ENCODE measurements around the gene ISOC2. TPM values are rescaled to one million over a fixed set of nuclear protein-coding genes. Genes with fewer than 3 reads are reported as not detected.

Gene ISOC2
- total RNA-seq, 1 donor from 2014 or later: 36.7 TPM

GRCh38 chr19:55406091-55406825 is 55.2 kb downstream of the ISOC2 start:
- TF ChIP-seq, protein P1, sequence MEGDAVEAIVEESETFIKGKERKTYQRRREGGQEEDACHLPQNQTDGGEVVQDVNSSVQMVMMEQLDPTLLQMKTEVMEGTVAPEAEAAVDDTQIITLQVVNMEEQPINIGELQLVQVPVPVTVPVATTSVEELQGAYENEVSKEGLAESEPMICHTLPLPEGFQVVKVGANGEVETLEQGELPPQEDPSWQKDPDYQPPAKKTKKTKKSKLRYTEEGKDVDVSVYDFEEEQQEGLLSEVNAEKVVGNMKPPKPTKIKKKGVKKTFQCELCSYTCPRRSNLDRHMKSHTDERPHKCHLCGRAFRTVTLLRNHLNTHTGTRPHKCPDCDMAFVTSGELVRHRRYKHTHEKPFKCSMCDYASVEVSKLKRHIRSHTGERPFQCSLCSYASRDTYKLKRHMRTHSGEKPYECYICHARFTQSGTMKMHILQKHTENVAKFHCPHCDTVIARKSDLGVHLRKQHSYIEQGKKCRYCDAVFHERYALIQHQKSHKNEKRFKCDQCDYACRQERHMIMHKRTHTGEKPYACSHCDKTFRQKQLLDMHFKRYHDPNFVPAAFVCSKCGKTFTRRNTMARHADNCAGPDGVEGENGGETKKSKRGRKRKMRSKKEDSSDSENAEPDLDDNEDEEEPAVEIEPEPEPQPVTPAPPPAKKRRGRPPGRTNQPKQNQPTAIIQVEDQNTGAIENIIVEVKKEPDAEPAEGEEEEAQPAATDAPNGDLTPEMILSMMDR (conservative IDR thresholded peaks at IDR 0.05): no peak
- H3K9me3 Mint-ChIP-seq: peaks cover 11% of the 10 kb centered on the region
- peaks cover 33% of the 10 kb centered on the region for H3K4me1 Mint-ChIP-seq
- peak overlapping the region; percentile 93 for H3K4me3 Mint-ChIP-seq
- H3K27ac Mint-ChIP-seq (ENCODE audit: unreplicated experiment): peak overlapping the region; percentile 69
- peaks cover 28% of the 10 kb centered on the region for H3K27me3 Mint-ChIP-seq (ENCODE audit: low read depth)
- no peak for DNase-seq (ENCODE audit: low read depth, low spot score)
- H3K36me3 Mint-ChIP-seq (ENCODE audit: low read depth): peaks cover 33% of the 10 kb centered on the region

- Mint-ChIP-seq H3K36me3 (ENCODE audit: low read depth) (peaks cover 35% of the 10 kb centered on the region), H3K9me3 (peaks cover 9% of the 10 kb centered on the region), H3K27ac (ENCODE audit: unreplicated experiment) (peak overlapping the region; percentile 39), H3K4me1 (peaks cover 35% of the 10 kb centered on the region), H3K4me3 (peak overlapping the region; percentile 93), H3K27me3 (ENCODE audit: low read depth) (peaks cover 26% of the 10 kb centered on the region)
- TF ChIP-seq, protein P1 (conservative IDR thresholded peaks at IDR 0.05): no peak
- no peak for DNase-seq (ENCODE audit: low read depth, low spot score)
Observed at GRCh38 chr19:55405638-55406037, 55.8 kb downstream of the ISOC2 start.

Other genes starting within 250 kb of the ISOC2 start
- gene TMEM86B, start 232.9 kb downstream of the ISOC2 start, total RNA-seq: 4.9 and 5.8 TPM in 2 replicates
- gene PPP6R1, start 202.6 kb downstream of the ISOC2 start, total RNA-seq: 71.2 and 73.1 TPM in 2 replicates
- 53.8 and 54.7 TPM in 2 replicates for gene HSPBP1, start 181.5 kb downstream of the ISOC2 start, total RNA-seq
- gene BRSK1, start 177.6 kb downstream of the ISOC2 start, total RNA-seq: 50.0 and 50.7 TPM in 2 replicates
- not detected in 2 replicates for gene TMEM150B, start 136.3 kb downstream of the ISOC2 start, total RNA-seq
- 32.9 and 35.2 TPM in 2 replicates for gene KMT5C, start 121.8 kb downstream of the ISOC2 start, total RNA-seq
- 0.16 TPM in 1 of 2 replicates, not detected in the other for gene COX6B2, start 106.9 kb downstream of the ISOC2 start, total RNA-seq
- not detected in 2 replicates for gene GARIN5B, start 98.4 kb downstream of the ISOC2 start, total RNA-seq
- 0.56 and 0.59 TPM in 2 replicates for gene IL11, start 91.2 kb downstream of the ISOC2 start, total RNA-seq
- not detected in 2 replicates for gene TMEM190, start 84.8 kb downstream of the ISOC2 start, total RNA-seq
- 0.40 and 0.71 TPM in 2 replicates for gene TMEM238, start 77.3 kb downstream of the ISOC2 start, total RNA-seq
- gene RPL28, start 75.7 kb downstream of the ISOC2 start, total RNA-seq: 1,888 and 1,936 TPM in 2 replicates
- 243 and 269 TPM in 2 replicates for gene UBE2S, start 53.9 kb downstream of the ISOC2 start, total RNA-seq
- 0.54 and 0.59 TPM in 2 replicates for gene SHISA7, start 18.3 kb downstream of the ISOC2 start, total RNA-seq
- gene C19orf85, start 3.1 kb upstream of the ISOC2 start, total RNA-seq: not detected in 2 replicates
- gene ZNF628, start 15.0 kb upstream of the ISOC2 start, total RNA-seq: 14.8 and 15.0 TPM in 2 replicates
- gene NAT14, start 23.5 kb upstream of the ISOC2 start, total RNA-seq: 81.1 and 87.9 TPM in 2 replicates
- gene SSC5D, start 26.8 kb upstream of the ISOC2 start, total RNA-seq: 1.3 and 1.5 TPM in 2 replicates
- not detected in 2 replicates for gene SBK2, start 75.5 kb upstream of the ISOC2 start, total RNA-seq
- 0.39 and 0.68 TPM in 2 replicates for gene SBK3, start 83.9 kb upstream of the ISOC2 start, total RNA-seq
- gene ZNF579, start 119.2 kb upstream of the ISOC2 start, total RNA-seq: 28.2 and 29.1 TPM in 2 replicates
- 31.6 and 31.8 TPM in 2 replicates for gene FIZ1, start 137.9 kb upstream of the ISOC2 start, total RNA-seq
- 6.1 and 6.7 TPM in 2 replicates for gene ZNF524, start 138.6 kb upstream of the ISOC2 start, total RNA-seq
- gene ZNF865, start 144.0 kb upstream of the ISOC2 start, total RNA-seq: 20.3 TPM in 2 replicates
- 11.0 and 12.4 TPM in 2 replicates for gene ZNF784, start 162.9 kb upstream of the ISOC2 start, total RNA-seq
- 39.1 and 41.8 TPM in 2 replicates for gene ZNF580, start 179.4 kb upstream of the ISOC2 start, total RNA-seq
- gene ZNF581, start 182.0 kb upstream of the ISOC2 start, total RNA-seq: 40.8 and 41.9 TPM in 2 replicates
- 18.7 and 18.9 TPM in 2 replicates for gene CCDC106, start 186.6 kb upstream of the ISOC2 start, total RNA-seq
- gene U2AF2, start 193.4 kb upstream of the ISOC2 start, total RNA-seq: 342 and 365 TPM in 2 replicates
- gene EPN1, start 213.6 kb upstream of the ISOC2 start, total RNA-seq: 129 and 130 TPM in 2 replicates

Measured in neural crest cell (in vitro differentiated cells).